Keratinocyte (primary cell): ENCODE data around the gene KIAA0930. TPM values are rescaled to one million over a fixed set of nuclear protein-coding genes. Genes with fewer than 3 reads are reported as not detected.

Experiments
- DNase-seq: peaks from one replicate; pipeline ENCODE4 v3.0.0-alpha.2; 2011; ENCODE audit warnings: low read depth, missing footprints, low spot score
- FAIRE-seq: peaks from 2 replicates; lab custom pipeline; 2011; peaks lifted over from hg19 to GRCh38; lab: Jason Lieb, UNC
- H2AFZ ChIP-seq: 2 replicates; pipeline ENCODE4 v1.6.0; 2012; ENCODE audit warnings: low read length, control low read depth, inconsistent platforms; ENCODE audit not compliant: control insufficient read depth
- H3K27ac ChIP-seq: 2 replicates; pipeline ENCODE4 v1.5.1; 2011; ENCODE audit warnings: low read length; ENCODE audit not compliant: control insufficient read depth, insufficient read depth
- H3K27me3 ChIP-seq: 3 replicates; pipeline ENCODE4 v1.6.0; 2011; ENCODE audit warnings: low read length; ENCODE audit not compliant: control insufficient read depth, insufficient read depth; ENCODE audit errors: extremely low read depth
- H3K36me3 ChIP-seq, 2 experiments: 2 replicates in 1 of 2; 3 replicates in 1 of 2; pipeline ENCODE4 v1.5.1; 2011; ENCODE audit warnings: low read length in 2 of 2, mild to moderate bottlenecking in 1 of 2; ENCODE audit not compliant: control insufficient read depth in 2 of 2, insufficient read depth in 2 of 2; ENCODE audit errors: extremely low read depth in 1 of 2
- H3K4me1 ChIP-seq: 3 replicates; pipeline ENCODE4 v1.5.1; 2011; ENCODE audit warnings: low read length; ENCODE audit not compliant: control insufficient read depth, insufficient read depth; ENCODE audit errors: extremely low read depth
- H3K4me2 ChIP-seq: 3 replicates; pipeline ENCODE4 v1.6.0; 2011; ENCODE audit warnings: low read depth, low read length; ENCODE audit not compliant: control insufficient read depth, insufficient read depth; ENCODE audit errors: extremely low read depth
- H3K4me3 ChIP-seq, 3 experiments: fragments of 200-600 bp in 1 of 3; sonication (generic) in 1 of 3; 2 replicates in 2 of 3; 3 replicates in 1 of 3; pipeline ENCODE4 v1.5.1; 2011 to 2016; ENCODE audit warnings: low read length in 3 of 3, mild to moderate bottlenecking in 3 of 3, control low read depth in 2 of 3, inconsistent platforms in 1 of 3, low read depth in 1 of 3, mixed read lengths in 1 of 3, mixed run types in 1 of 3, moderate library complexity in 1 of 3; ENCODE audit not compliant: control insufficient read depth in 2 of 3, insufficient read depth in 2 of 3; ENCODE audit errors: extremely low read depth in 1 of 3
- H3K79me2 ChIP-seq: 2 replicates; pipeline ENCODE4 v1.6.0; 2012; ENCODE audit warnings: low read length; ENCODE audit not compliant: control insufficient read depth, insufficient read depth
- H3K9ac ChIP-seq: 3 replicates; pipeline ENCODE4 v1.6.0; 2011; ENCODE audit warnings: low read length; ENCODE audit not compliant: control insufficient read depth, insufficient read depth; ENCODE audit errors: extremely low read depth
- H3K9me1 ChIP-seq: 3 replicates; pipeline ENCODE4 v1.6.0; 2011; ENCODE audit warnings: low read length; ENCODE audit not compliant: control insufficient read depth, insufficient read depth; ENCODE audit errors: extremely low read depth
- H3K9me3 ChIP-seq: 2 replicates; pipeline ENCODE4 v1.5.1; 2012; ENCODE audit warnings: low read depth, low read length; ENCODE audit not compliant: control insufficient read depth
- H4K20me1 ChIP-seq: 3 replicates; pipeline ENCODE4 v1.6.0; 2011; ENCODE audit warnings: low read length; ENCODE audit not compliant: control insufficient read depth, insufficient read depth; ENCODE audit errors: extremely low read depth
- EZH2 ChIP-seq: IDR thresholded peaks from one replicate; pipeline ENCODE4 v1.6.1; 2012; ENCODE audit warnings: inconsistent platforms, mild to moderate bottlenecking, low read length, moderate library complexity
- dilution Hi-C: fragments of 300-500 bp; cut with MboI; formaldehyde crosslinking; loops from one replicate; pipeline ENCODE4 v1.7.0; 2020; ENCODE audit warnings: low sequenced_read_pairs; ENCODE audit not compliant: extremely low pct_ligation_motif_present
- polyA plus RNA-seq, 5 experiments: library from polyadenylated mRNA; depleted of rRNA in 3 of 5; stranded (reverse) in 3 of 5; stranded (forward) in 1 of 5; unstranded in 1 of 5; fragments of >200 nt; gene quantifications; 1 replicate in 1 of 5; 2 replicates in 3 of 5; 3 replicates in 1 of 5; pipeline versions ENCODE4 v1.2.1 to v1.2.3, GENCODE V29; 2011 to 2012; ENCODE audit warnings: missing spikeins in 2 of 5, low read depth in 1 of 5, low replicate concordance in 1 of 5
- TF ChIP-seq, protein P1 (sequence below), 3 experiments: IDR thresholded peaks in 1 of 3; conservative IDR thresholded peaks in 1 of 3; optimal IDR thresholded peaks in 1 of 3; 2 replicates in 2 of 3; 3 replicates in 1 of 3; pipeline versions ENCODE3 to v1.5.1; 2011; ENCODE audit warnings: low read length in 3 of 3, mild to moderate bottlenecking in 3 of 3, moderate library complexity in 2 of 3, control low read depth in 1 of 3, inconsistent platforms in 1 of 3; ENCODE audit not compliant: insufficient read depth in 2 of 3; ENCODE audit errors: extremely low read depth in 1 of 3

KIAA0930 gene
- polyA plus RNA-seq, 1 donor (not counting 4 experiments of a cell fraction or from before 2014, with no cell fraction given), result 115 TPM

DNA sequence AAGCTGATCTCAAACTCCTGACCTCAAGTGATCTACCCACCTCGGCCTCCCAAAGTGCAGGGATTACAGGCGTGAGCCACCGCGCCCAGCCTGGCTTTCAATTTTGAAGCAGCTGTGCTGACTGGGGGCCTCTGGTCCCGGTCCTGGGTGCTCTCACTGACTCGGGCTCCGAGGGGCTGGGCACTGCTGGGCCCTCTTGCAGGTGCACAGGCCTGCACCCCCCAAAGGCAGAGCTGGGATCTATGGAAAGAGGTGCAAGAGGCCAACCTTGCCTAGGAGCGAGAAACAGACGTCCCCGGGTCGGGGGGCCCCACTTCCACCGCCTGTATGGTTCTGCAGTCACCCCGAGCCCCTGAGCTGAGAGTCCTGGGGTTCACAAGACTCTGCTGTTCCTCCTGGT is 33.2 kb downstream of the KIAA0930 start:
- Histone ChIP-seq H2AFZ (no peak overlapping the region), H3K4me3 (no peak overlapping the region), H4K20me1 (peaks cover 19% of the 10 kb centered on the region), H3K4me1 (peaks cover 10% of the 10 kb centered on the region), H3K9me3 (no peaks in the 10 kb centered on the region), H3K9me1 (no peaks in the 10 kb centered on the region), H3K4me2 (no peak overlapping the region), H3K9ac (no peak overlapping the region), H3K27ac (no peak overlapping the region), H3K36me3 (peaks cover 35 to 45% of the 10 kb centered on the region in 2 experiments), H3K79me2 (peaks cover 45% of the 10 kb centered on the region), H3K27me3 (no peaks in the 10 kb centered on the region)
- TF ChIP-seq, protein P1, sequence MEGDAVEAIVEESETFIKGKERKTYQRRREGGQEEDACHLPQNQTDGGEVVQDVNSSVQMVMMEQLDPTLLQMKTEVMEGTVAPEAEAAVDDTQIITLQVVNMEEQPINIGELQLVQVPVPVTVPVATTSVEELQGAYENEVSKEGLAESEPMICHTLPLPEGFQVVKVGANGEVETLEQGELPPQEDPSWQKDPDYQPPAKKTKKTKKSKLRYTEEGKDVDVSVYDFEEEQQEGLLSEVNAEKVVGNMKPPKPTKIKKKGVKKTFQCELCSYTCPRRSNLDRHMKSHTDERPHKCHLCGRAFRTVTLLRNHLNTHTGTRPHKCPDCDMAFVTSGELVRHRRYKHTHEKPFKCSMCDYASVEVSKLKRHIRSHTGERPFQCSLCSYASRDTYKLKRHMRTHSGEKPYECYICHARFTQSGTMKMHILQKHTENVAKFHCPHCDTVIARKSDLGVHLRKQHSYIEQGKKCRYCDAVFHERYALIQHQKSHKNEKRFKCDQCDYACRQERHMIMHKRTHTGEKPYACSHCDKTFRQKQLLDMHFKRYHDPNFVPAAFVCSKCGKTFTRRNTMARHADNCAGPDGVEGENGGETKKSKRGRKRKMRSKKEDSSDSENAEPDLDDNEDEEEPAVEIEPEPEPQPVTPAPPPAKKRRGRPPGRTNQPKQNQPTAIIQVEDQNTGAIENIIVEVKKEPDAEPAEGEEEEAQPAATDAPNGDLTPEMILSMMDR (optimal IDR thresholded peaks at IDR 0.05 in 1 of 3, IDR thresholded peaks at IDR 0.05 in 1 of 3, conservative IDR thresholded peaks at IDR 0.05 in 1 of 3; ENCODE audit: extremely low read depth in 1 of 3, insufficient read depth in 2 of 3, low read length in 3 of 3), result no peak
- no peak for TF ChIP-seq EZH2
- dilution Hi-C loops, result no loop called here
- FAIRE-seq, result no peak
- DNase-seq, result no peak

DNA sequence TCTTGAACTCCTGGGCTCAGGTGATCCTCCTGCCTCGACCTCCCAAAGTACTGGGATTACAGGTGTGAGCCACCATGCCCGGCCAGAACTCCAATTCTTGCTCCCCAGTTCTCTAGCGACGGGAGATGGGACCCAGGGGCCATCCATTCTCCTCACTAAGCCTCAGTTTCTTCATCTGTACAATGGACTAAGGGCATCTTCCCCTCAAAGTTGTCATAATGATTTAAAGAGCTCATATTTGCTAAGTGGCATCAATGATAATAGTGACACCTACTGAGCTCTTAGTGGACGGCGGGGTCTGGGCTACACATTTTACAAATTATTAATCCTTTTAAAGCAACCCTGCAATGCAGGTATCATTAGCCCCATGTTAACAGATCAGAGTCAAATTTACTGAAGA is 34.5 kb downstream of the KIAA0930 start:
- Histone ChIP-seq H3K36me3 (peaks cover 39 to 46% of the 10 kb centered on the region in 2 experiments), H3K9ac (no peak overlapping the region), H3K4me1 (peaks cover 3% of the 10 kb centered on the region), H2AFZ (no peak overlapping the region), H3K4me2 (no peak overlapping the region), H3K9me1 (no peaks in the 10 kb centered on the region), H4K20me1 (peaks cover 22% of the 10 kb centered on the region), H3K27ac (no peak overlapping the region), H3K4me3 (no peak overlapping the region), H3K9me3 (no peaks in the 10 kb centered on the region), H3K27me3 (no peaks in the 10 kb centered on the region), H3K79me2 (peaks cover 36% of the 10 kb centered on the region)
- FAIRE-seq (no peak), DNase-seq (no peak)
- TF ChIP-seq, protein P1 (optimal IDR thresholded peaks at IDR 0.05 in 1 of 3, IDR thresholded peaks at IDR 0.05 in 1 of 3, conservative IDR thresholded peaks at IDR 0.05 in 1 of 3; ENCODE audit: extremely low read depth in 1 of 3, insufficient read depth in 2 of 3, low read length in 3 of 3), result no peak
- no peak for TF ChIP-seq EZH2
- dilution Hi-C loops, result no loop called here
